HEK293 (cell line): ENCODE measurements around the gene CDRT4.
A peak's percentile ranks its signal among the peaks of the same experiment; 100 is the strongest.

Source experiments
- AEBP2 ChIP-seq: fragments of 450-650 bp; formaldehyde crosslinking; IDR thresholded peaks from 2 replicates; pipeline ENCODE4 v1.5.1; 2016; ENCODE audit warnings: missing biosample characterization, missing genetic modification characterization, borderline replicate concordance
- GLIS2 ChIP-seq: fragments of 450-650 bp; formaldehyde crosslinking; IDR thresholded peaks from 2 replicates; pipeline ENCODE4 v1.5.1; 2016; ENCODE audit warnings: missing biosample characterization, missing genetic modification characterization
- PRDM2 ChIP-seq: fragments of 450-650 bp; formaldehyde crosslinking; IDR thresholded peaks from 2 replicates; pipeline ENCODE4 v1.5.1; 2016; ENCODE audit warnings: missing biosample characterization, missing genetic modification characterization, borderline replicate concordance
- SP7 ChIP-seq: fragments of 450-650 bp; formaldehyde crosslinking; IDR thresholded peaks from 2 replicates; pipeline ENCODE4 v1.5.1; 2016; ENCODE audit warnings: missing biosample characterization, missing genetic modification characterization
- ZBTB7A ChIP-seq: fragments of 450-650 bp; formaldehyde crosslinking; IDR thresholded peaks from 2 replicates; pipeline ENCODE4 v1.5.1; 2016; ENCODE audit warnings: low read depth, missing biosample characterization, missing genetic modification characterization
- ZNF10 ChIP-seq: fragments of 450-650 bp; formaldehyde crosslinking; IDR thresholded peaks from 2 replicates; pipeline ENCODE4 v1.5.1; 2017; ENCODE audit warnings: missing biosample characterization, missing genetic modification characterization
- ZNF132 ChIP-seq: fragments of 450-650 bp; formaldehyde crosslinking; IDR thresholded peaks from 2 replicates; pipeline ENCODE4 v1.5.1; 2017; ENCODE audit warnings: missing biosample characterization, missing genetic modification characterization, borderline replicate concordance
- ZNF138 ChIP-seq: fragments of 450-650 bp; formaldehyde crosslinking; IDR thresholded peaks from 2 replicates; pipeline ENCODE4 v1.5.1; 2016; ENCODE audit warnings: missing biosample characterization, missing genetic modification characterization, borderline replicate concordance
- ZNF169 ChIP-seq: fragments of 450-650 bp; formaldehyde crosslinking; IDR thresholded peaks from 2 replicates; pipeline ENCODE4 v1.5.1; 2016; ENCODE audit warnings: missing biosample characterization, missing genetic modification characterization
- ZNF184 ChIP-seq: fragments of 450-650 bp; IDR thresholded peaks from 2 replicates; pipeline ENCODE4 v1.5.1; 2018; ENCODE audit warnings: missing biosample characterization, mild to moderate bottlenecking, missing genetic modification characterization
- ZNF2 ChIP-seq: fragments of 450-650 bp; formaldehyde crosslinking; IDR thresholded peaks from 2 replicates; pipeline ENCODE4 v1.5.1; 2016; ENCODE audit warnings: missing biosample characterization, missing genetic modification characterization
- ZNF248 ChIP-seq: fragments of 450-650 bp; formaldehyde crosslinking; IDR thresholded peaks from 2 replicates; pipeline ENCODE4 v1.5.1; 2017; ENCODE audit warnings: missing biosample characterization, missing genetic modification characterization
- ZNF274 ChIP-seq, 2 experiments: fragments of 200-500 bp in 1 of 2; fragments of 450-650 bp in 1 of 2; sonication (Bioruptor generic) in 1 of 2; formaldehyde crosslinking in 1 of 2; IDR thresholded peaks; 2 replicates each; pipeline versions ENCODE4 v1.5.1 to v1.6.1; 2014 to 2016; ENCODE audit warnings: borderline replicate concordance in 1 of 2, inconsistent platforms in 1 of 2, low read length in 1 of 2, missing biosample characterization in 1 of 2, missing genetic modification characterization in 1 of 2
- ZNF302 ChIP-seq: fragments of 450-650 bp; formaldehyde crosslinking; IDR thresholded peaks from 2 replicates; pipeline ENCODE4 v1.5.1; 2016; ENCODE audit warnings: missing biosample characterization, missing genetic modification characterization, low read depth
- ZNF354C ChIP-seq: fragments of 450-650 bp; formaldehyde crosslinking; IDR thresholded peaks from 2 replicates; pipeline ENCODE4 v1.5.1; 2016; ENCODE audit warnings: missing biosample characterization, missing genetic modification characterization, low read depth, borderline replicate concordance
- ZNF48 ChIP-seq: fragments of 450-650 bp; formaldehyde crosslinking; IDR thresholded peaks from 2 replicates; pipeline ENCODE4 v1.5.1; 2016; ENCODE audit warnings: missing biosample characterization, missing genetic modification characterization
- ZNF548 ChIP-seq: fragments of 450-650 bp; formaldehyde crosslinking; IDR thresholded peaks from 2 replicates; pipeline ENCODE4 v1.5.1; 2016; ENCODE audit warnings: missing biosample characterization, missing genetic modification characterization
- ZNF571 ChIP-seq: fragments of 450-650 bp; formaldehyde crosslinking; IDR thresholded peaks from 2 replicates; pipeline ENCODE4 v1.5.0; 2017; ENCODE audit warnings: missing biosample characterization, missing genetic modification characterization
- ZNF585B ChIP-seq: fragments of 450-650 bp; formaldehyde crosslinking; IDR thresholded peaks from 2 replicates; pipeline ENCODE4 v1.5.1; 2016; ENCODE audit warnings: missing biosample characterization, missing genetic modification characterization
- ZNF670 ChIP-seq: fragments of 450-650 bp; formaldehyde crosslinking; IDR thresholded peaks from 2 replicates; pipeline ENCODE4 v1.5.1; 2016; ENCODE audit warnings: missing biosample characterization, missing genetic modification characterization, low read depth
- ZNF76 ChIP-seq: fragments of 450-650 bp; formaldehyde crosslinking; IDR thresholded peaks from 2 replicates; pipeline ENCODE4; 2016; ENCODE audit warnings: low read depth, missing biosample characterization, missing genetic modification characterization, borderline replicate concordance
- TF ChIP-seq, protein P1 (sequence below): fragments of 450-650 bp; formaldehyde crosslinking; IDR thresholded peaks from 2 replicates; pipeline ENCODE4 v1.5.0; 2017; ENCODE audit warnings: missing biosample characterization, missing genetic modification characterization, borderline replicate concordance
- TF ChIP-seq, protein P2 (sequence below): fragments of 450-650 bp; formaldehyde crosslinking; IDR thresholded peaks from 2 replicates; pipeline ENCODE4 v1.5.1; 2016; ENCODE audit warnings: missing biosample characterization, missing genetic modification characterization
- TF ChIP-seq, protein P3 (sequence below): fragments of 450-650 bp; formaldehyde crosslinking; IDR thresholded peaks from 2 replicates; pipeline ENCODE4 v1.5.1; 2016; ENCODE audit warnings: missing biosample characterization, missing genetic modification characterization

CDRT4 gene

GRCh38 chr17:15444805-15445204 lies 22.6 kb downstream of the CDRT4 start (continued):
- TF ChIP-seq, protein P1, sequence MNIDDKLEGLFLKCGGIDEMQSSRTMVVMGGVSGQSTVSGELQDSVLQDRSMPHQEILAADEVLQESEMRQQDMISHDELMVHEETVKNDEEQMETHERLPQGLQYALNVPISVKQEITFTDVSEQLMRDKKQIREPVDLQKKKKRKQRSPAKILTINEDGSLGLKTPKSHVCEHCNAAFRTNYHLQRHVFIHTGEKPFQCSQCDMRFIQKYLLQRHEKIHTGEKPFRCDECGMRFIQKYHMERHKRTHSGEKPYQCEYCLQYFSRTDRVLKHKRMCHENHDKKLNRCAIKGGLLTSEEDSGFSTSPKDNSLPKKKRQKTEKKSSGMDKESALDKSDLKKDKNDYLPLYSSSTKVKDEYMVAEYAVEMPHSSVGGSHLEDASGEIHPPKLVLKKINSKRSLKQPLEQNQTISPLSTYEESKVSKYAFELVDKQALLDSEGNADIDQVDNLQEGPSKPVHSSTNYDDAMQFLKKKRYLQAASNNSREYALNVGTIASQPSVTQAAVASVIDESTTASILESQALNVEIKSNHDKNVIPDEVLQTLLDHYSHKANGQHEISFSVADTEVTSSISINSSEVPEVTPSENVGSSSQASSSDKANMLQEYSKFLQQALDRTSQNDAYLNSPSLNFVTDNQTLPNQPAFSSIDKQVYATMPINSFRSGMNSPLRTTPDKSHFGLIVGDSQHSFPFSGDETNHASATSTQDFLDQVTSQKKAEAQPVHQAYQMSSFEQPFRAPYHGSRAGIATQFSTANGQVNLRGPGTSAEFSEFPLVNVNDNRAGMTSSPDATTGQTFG (tag by site-specific recombination) = no peak
- no peak for TF ChIP-seq ZNF302
- no peak for TF ChIP-seq AEBP2 (tag by site-specific recombination)
- no peak for TF ChIP-seq ZNF169 (tag by site-specific recombination)
- no peak for TF ChIP-seq ZNF354C (tag by site-specific recombination)
- TF ChIP-seq ZNF248 (tag by site-specific recombination) = no peak
- TF ChIP-seq ZNF76 (tag by site-specific recombination) = no peak
- no peak for TF ChIP-seq ZBTB7A (tag by site-specific recombination)
- no peak for TF ChIP-seq ZNF274 (IDR thresholded peaks at IDR 0.05; ENCODE audit: low read length)
- no peak for TF ChIP-seq ZNF274 (tag by site-specific recombination; IDR thresholded peaks at IDR 0.05; ENCODE audit: borderline replicate concordance)
- TF ChIP-seq ZNF571 (tag by site-specific recombination) = no peak
- TF ChIP-seq ZNF184 (tag by site-specific recombination) = 0 out of 2 replicates have a peak, but pooled peaks have one; percentile 31
- TF ChIP-seq ZNF138 (tag by site-specific recombination) = no peak
- no peak for TF ChIP-seq ZNF132 (tag by site-specific recombination)
- TF ChIP-seq ZNF2 (tag by site-specific recombination) = no peak
- TF ChIP-seq ZNF585B (tag by site-specific recombination) = no peak
- TF ChIP-seq SP7 = no peak
- TF ChIP-seq, protein P2, sequence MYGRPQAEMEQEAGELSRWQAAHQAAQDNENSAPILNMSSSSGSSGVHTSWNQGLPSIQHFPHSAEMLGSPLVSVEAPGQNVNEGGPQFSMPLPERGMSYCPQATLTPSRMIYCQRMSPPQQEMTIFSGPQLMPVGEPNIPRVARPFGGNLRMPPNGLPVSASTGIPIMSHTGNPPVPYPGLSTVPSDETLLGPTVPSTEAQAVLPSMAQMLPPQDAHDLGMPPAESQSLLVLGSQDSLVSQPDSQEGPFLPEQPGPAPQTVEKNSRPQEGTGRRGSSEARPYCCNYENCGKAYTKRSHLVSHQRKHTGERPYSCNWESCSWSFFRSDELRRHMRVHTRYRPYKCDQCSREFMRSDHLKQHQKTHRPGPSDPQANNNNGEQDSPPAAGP (tag by site-specific recombination) = no peak
- TF ChIP-seq, protein P3, sequence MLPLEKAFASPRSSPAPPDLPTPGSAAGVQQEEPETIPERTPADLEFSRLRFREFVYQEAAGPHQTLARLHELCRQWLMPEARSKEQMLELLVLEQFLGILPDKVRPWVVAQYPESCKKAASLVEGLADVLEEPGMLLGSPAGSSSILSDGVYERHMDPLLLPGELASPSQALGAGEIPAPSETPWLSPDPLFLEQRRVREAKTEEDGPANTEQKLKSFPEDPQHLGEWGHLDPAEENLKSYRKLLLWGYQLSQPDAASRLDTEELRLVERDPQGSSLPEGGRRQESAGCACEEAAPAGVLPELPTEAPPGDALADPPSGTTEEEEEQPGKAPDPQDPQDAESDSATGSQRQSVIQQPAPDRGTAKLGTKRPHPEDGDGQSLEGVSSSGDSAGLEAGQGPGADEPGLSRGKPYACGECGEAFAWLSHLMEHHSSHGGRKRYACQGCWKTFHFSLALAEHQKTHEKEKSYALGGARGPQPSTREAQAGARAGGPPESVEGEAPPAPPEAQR = no peak
- no peak for TF ChIP-seq ZNF48
- TF ChIP-seq PRDM2 (tag by site-specific recombination) = no peak
- TF ChIP-seq ZNF548 (tag by site-specific recombination) = no peak
- TF ChIP-seq ZNF10 (tag by site-specific recombination) = no peak
- no peak for TF ChIP-seq ZNF670
- TF ChIP-seq GLIS2 (tag by site-specific recombination) = peak; percentile 13; the same call in 1 of the 2 replicates
